ENCODE measurements around the gene ZMAT5.

ZMAT5 gene

GRCh38 chr22:29751669-29752068, 15.1 kb downstream of the ZMAT5 start:
- H3K4me1 ChIP-seq (ENCODE audit: insufficient read depth, low read length), result no peaks in the 10 kb centered on the region
- H3K27me3 ChIP-seq (ENCODE audit: control insufficient read depth in 1 of 2, insufficient read depth in 2 of 2, low read length in 2 of 2), result no peaks in the 10 kb centered on the region
- H3K4me3 ChIP-seq (ENCODE audit: low read depth in 1 of 2, low read length in 2 of 2), result no peak overlapping the region
- H3K36me3 ChIP-seq (ENCODE audit: insufficient read depth, low read length), result peaks cover 19% of the 10 kb centered on the region
- H3K27ac ChIP-seq (ENCODE audit: low read depth, low read length), result no peak overlapping the region
- H3K9me3 ChIP-seq (ENCODE audit: low read length), result no peaks in the 10 kb centered on the region
- H3K9ac ChIP-seq (ENCODE audit: low read length), result no peak overlapping the region

- H3K27ac ChIP-seq (ENCODE audit: low read depth, low read length), result no peak overlapping the region
- H3K4me1 ChIP-seq (ENCODE audit: insufficient read depth, low read length), result no peaks in the 10 kb centered on the region
- no peak overlapping the region for H3K4me3 ChIP-seq (ENCODE audit: low read depth in 1 of 2, low read length in 2 of 2)
- H3K9me3 ChIP-seq (ENCODE audit: low read length), result no peaks in the 10 kb centered on the region
- H3K27me3 ChIP-seq (ENCODE audit: control insufficient read depth in 1 of 2, insufficient read depth in 2 of 2, low read length in 2 of 2), result no peaks in the 10 kb centered on the region
- no peak overlapping the region for H3K9ac ChIP-seq (ENCODE audit: low read length)
- peaks cover 24% of the 10 kb centered on the region for H3K36me3 ChIP-seq (ENCODE audit: insufficient read depth, low read length)
Observed at GRCh38 chr22:29750559-29751538, 16.0 kb downstream of the ZMAT5 start.

- Histone ChIP-seq H3K36me3 (ENCODE audit: insufficient read depth, low read length) (peaks cover 28% of the 10 kb centered on the region), H3K9ac (ENCODE audit: low read length) (no peak overlapping the region), H3K27me3 (ENCODE audit: control insufficient read depth in 1 of 2, insufficient read depth in 2 of 2, low read length in 2 of 2) (no peaks in the 10 kb centered on the region), H3K4me3 (ENCODE audit: low read depth in 1 of 2, low read length in 2 of 2) (no peak overlapping the region), H3K4me1 (ENCODE audit: insufficient read depth, low read length) (no peaks in the 10 kb centered on the region), H3K27ac (ENCODE audit: low read depth, low read length) (no peak overlapping the region), H3K9me3 (ENCODE audit: low read length) (no peaks in the 10 kb centered on the region)
Observed at GRCh38 chr22:29750029-29750428, 16.8 kb downstream of the ZMAT5 start.

GRCh38 chr22:29748248-29748893, 18.4 kb downstream of the ZMAT5 start:
- no peak overlapping the region for H3K9ac ChIP-seq (ENCODE audit: low read length)
- H3K4me3 ChIP-seq (ENCODE audit: low read depth in 1 of 2, low read length in 2 of 2), result no peak overlapping the region
- no peaks in the 10 kb centered on the region for H3K9me3 ChIP-seq (ENCODE audit: low read length)
- H3K36me3 ChIP-seq (ENCODE audit: insufficient read depth, low read length), result peaks cover 28% of the 10 kb centered on the region
- H3K27me3 ChIP-seq (ENCODE audit: control insufficient read depth in 1 of 2, insufficient read depth in 2 of 2, low read length in 2 of 2), result no peaks in the 10 kb centered on the region
- no peaks in the 10 kb centered on the region for H3K4me1 ChIP-seq (ENCODE audit: insufficient read depth, low read length)
- no peak overlapping the region for H3K27ac ChIP-seq (ENCODE audit: low read depth, low read length)

- Histone ChIP-seq H3K9me3 (ENCODE audit: low read length) (no peaks in the 10 kb centered on the region), H3K9ac (ENCODE audit: low read length) (no peak overlapping the region), H3K36me3 (ENCODE audit: insufficient read depth, low read length) (peaks cover 28% of the 10 kb centered on the region), H3K27ac (ENCODE audit: low read depth, low read length) (no peak overlapping the region), H3K4me1 (ENCODE audit: insufficient read depth, low read length) (no peaks in the 10 kb centered on the region), H3K4me3 (ENCODE audit: low read depth in 1 of 2, low read length in 2 of 2) (no peak overlapping the region), H3K27me3 (ENCODE audit: control insufficient read depth in 1 of 2, insufficient read depth in 2 of 2, low read length in 2 of 2) (no peaks in the 10 kb centered on the region)
Observed at GRCh38 chr22:29747832-29748231, 19.0 kb downstream of the ZMAT5 start.

- Histone ChIP-seq H3K9me3 (ENCODE audit: low read length) (no peaks in the 10 kb centered on the region), H3K36me3 (ENCODE audit: insufficient read depth, low read length) (peaks cover 46% of the 10 kb centered on the region), H3K4me1 (ENCODE audit: insufficient read depth, low read length) (no peaks in the 10 kb centered on the region), H3K9ac (ENCODE audit: low read length) (no peak overlapping the region), H3K27me3 (ENCODE audit: control insufficient read depth in 1 of 2, insufficient read depth in 2 of 2, low read length in 2 of 2) (no peaks in the 10 kb centered on the region), H3K4me3 (ENCODE audit: low read depth in 1 of 2, low read length in 2 of 2) (no peak overlapping the region), H3K27ac (ENCODE audit: low read depth, low read length) (no peak overlapping the region)
Observed at GRCh38 chr22:29744902-29745301, 21.9 kb downstream of the ZMAT5 start.

- no peaks in the 10 kb centered on the region for H3K9me3 ChIP-seq (ENCODE audit: low read length)
- H3K4me1 ChIP-seq (ENCODE audit: insufficient read depth, low read length), result no peaks in the 10 kb centered on the region
Observed at GRCh38 chr22:29742326-29742725, 24.5 kb downstream of the ZMAT5 start.

GRCh38 chr22:29741926-29742325, 24.9 kb downstream of the ZMAT5 start:
- Histone ChIP-seq H3K9me3 (ENCODE audit: low read length) (no peaks in the 10 kb centered on the region), H3K27ac (ENCODE audit: low read depth, low read length) (no peak overlapping the region), H3K9ac (ENCODE audit: low read length) (no peak overlapping the region), H3K27me3 (ENCODE audit: control insufficient read depth in 1 of 2, insufficient read depth in 2 of 2, low read length in 2 of 2) (no peaks in the 10 kb centered on the region), H3K4me3 (ENCODE audit: low read depth in 1 of 2, low read length in 2 of 2) (no peak overlapping the region), H3K36me3 (ENCODE audit: insufficient read depth, low read length) (peaks cover 43% of the 10 kb centered on the region), H3K4me1 (ENCODE audit: insufficient read depth, low read length) (no peaks in the 10 kb centered on the region)

More at GRCh38 chr22:29742326-29742725, 24.5 kb downstream of the ZMAT5 start:
- no peaks in the 10 kb centered on the region for H3K27me3 ChIP-seq (ENCODE audit: control insufficient read depth in 1 of 2, insufficient read depth in 2 of 2, low read length in 2 of 2)
- H3K27ac ChIP-seq (ENCODE audit: low read depth, low read length), result no peak overlapping the region
- no peak overlapping the region for H3K9ac ChIP-seq (ENCODE audit: low read length)
- H3K36me3 ChIP-seq (ENCODE audit: insufficient read depth, low read length), result peaks cover 47% of the 10 kb centered on the region
- no peak overlapping the region for H3K4me3 ChIP-seq (ENCODE audit: low read depth in 1 of 2, low read length in 2 of 2)

GRCh38 chr22:29740216-29740615, 26.6 kb downstream of the ZMAT5 start:
- no peak overlapping the region for H3K4me3 ChIP-seq (ENCODE audit: low read depth in 1 of 2, low read length in 2 of 2)
- H3K27ac ChIP-seq (ENCODE audit: low read depth, low read length), result no peak overlapping the region
- H3K36me3 ChIP-seq (ENCODE audit: insufficient read depth, low read length), result peaks cover 32% of the 10 kb centered on the region

GRCh38 chr22:29739346-29739875, 27.4 kb downstream of the ZMAT5 start:
- no peaks in the 10 kb centered on the region for H3K27me3 ChIP-seq (ENCODE audit: control insufficient read depth in 1 of 2, insufficient read depth in 2 of 2, low read length in 2 of 2)
- H3K9ac ChIP-seq (ENCODE audit: low read length), result no peak overlapping the region
- peaks cover 32% of the 10 kb centered on the region for H3K36me3 ChIP-seq (ENCODE audit: insufficient read depth, low read length)
- H3K4me1 ChIP-seq (ENCODE audit: insufficient read depth, low read length), result no peaks in the 10 kb centered on the region
- no peak overlapping the region for H3K4me3 ChIP-seq (ENCODE audit: low read depth in 1 of 2, low read length in 2 of 2)
- no peak overlapping the region for H3K27ac ChIP-seq (ENCODE audit: low read depth, low read length)
- H3K9me3 ChIP-seq (ENCODE audit: low read length), result no peaks in the 10 kb centered on the region

More at GRCh38 chr22:29740216-29740615, 26.6 kb downstream of the ZMAT5 start:
- Histone ChIP-seq H3K9ac (ENCODE audit: low read length) (no peak overlapping the region), H3K4me1 (ENCODE audit: insufficient read depth, low read length) (no peaks in the 10 kb centered on the region), H3K9me3 (ENCODE audit: low read length) (no peaks in the 10 kb centered on the region), H3K27me3 (ENCODE audit: control insufficient read depth in 1 of 2, insufficient read depth in 2 of 2, low read length in 2 of 2) (no peaks in the 10 kb centered on the region)

- no peak overlapping the region for H3K4me3 ChIP-seq (ENCODE audit: low read depth in 1 of 2, low read length in 2 of 2)
- H3K27me3 ChIP-seq (ENCODE audit: control insufficient read depth in 1 of 2, insufficient read depth in 2 of 2, low read length in 2 of 2), result no peaks in the 10 kb centered on the region
- peaks cover 7% of the 10 kb centered on the region for H3K4me1 ChIP-seq (ENCODE audit: insufficient read depth, low read length)
- H3K36me3 ChIP-seq (ENCODE audit: insufficient read depth, low read length), result peaks cover 32% of the 10 kb centered on the region
- no peak overlapping the region for H3K27ac ChIP-seq (ENCODE audit: low read depth, low read length)
- H3K9ac ChIP-seq (ENCODE audit: low read length), result no peak overlapping the region
- H3K9me3 ChIP-seq (ENCODE audit: low read length), result no peaks in the 10 kb centered on the region
Observed at GRCh38 chr22:29738118-29738815, 28.5 kb downstream of the ZMAT5 start.

Data from muscle layer of colon (tissue), 2 donors.